H9 (cell line): Measurements from ENCODE around the gene INSR. TPM values are rescaled to one million over a fixed set of nuclear protein-coding genes. Genes with fewer than 3 reads are reported as not detected.

ENCODE experiments used
- DNase-seq: peaks from one replicate; pipeline ENCODE4 v3.0.0-alpha.2; 2017
- H2AFZ ChIP-seq: one replicate; pipeline ENCODE4 v1.6.1; 2013; ENCODE audit warnings: mild to moderate bottlenecking, low read length, control low read depth, moderate library complexity
- H2AK5ac ChIP-seq: 2 replicates; pipeline ENCODE4 v1.6.1; 2013; ENCODE audit warnings: low read length, control low read depth, mixed read lengths; ENCODE audit not compliant: insufficient read length
- H2BK120ac ChIP-seq: one replicate; pipeline ENCODE4 v1.6.1; 2013; ENCODE audit warnings: low read depth, mild to moderate bottlenecking, low read length, control low read depth, inconsistent platforms; ENCODE audit not compliant: poor library complexity, severe bottlenecking
- H2BK12ac ChIP-seq: 2 replicates; pipeline ENCODE4 v1.6.1; 2013; ENCODE audit warnings: low read length, control low read depth, mixed read lengths, low read depth; ENCODE audit not compliant: insufficient read length
- H2BK15ac ChIP-seq: 2 replicates; pipeline ENCODE4 v1.6.1; 2013; ENCODE audit warnings: low read depth, low read length, control low read depth
- H2BK20ac ChIP-seq: one replicate; pipeline ENCODE4 v1.6.1; 2013; ENCODE audit warnings: low read depth, mild to moderate bottlenecking, low read length, control low read depth, inconsistent platforms; ENCODE audit not compliant: poor library complexity, severe bottlenecking
- H2BK5ac ChIP-seq: 2 replicates; pipeline ENCODE4 v1.6.1; 2013; ENCODE audit warnings: low read length, control low read depth, mixed read lengths; ENCODE audit not compliant: insufficient read length
- H3K14ac ChIP-seq: 2 replicates; pipeline ENCODE4 v1.6.1; 2013; ENCODE audit warnings: low read length, control low read depth; ENCODE audit not compliant: insufficient read depth
- H3K18ac ChIP-seq: 2 replicates; pipeline ENCODE4 v1.6.1; 2013; ENCODE audit warnings: low read depth, mild to moderate bottlenecking, mixed read lengths, low read length, control low read depth; ENCODE audit not compliant: insufficient read length
- H3K23ac ChIP-seq: 2 replicates; pipeline ENCODE4 v1.6.1; 2013; ENCODE audit warnings: low read length, control low read depth, mixed read lengths, low read depth; ENCODE audit not compliant: insufficient read length
- H3K23me2 ChIP-seq: 2 replicates; pipeline ENCODE4 v1.6.1; 2013; ENCODE audit warnings: low read depth, mild to moderate bottlenecking, mixed read lengths, low read length, control low read depth; ENCODE audit not compliant: insufficient read length, poor library complexity, severe bottlenecking
- H3K27ac ChIP-seq: 2 replicates; pipeline ENCODE4 v1.5.1; 2013; ENCODE audit warnings: low read length, control low read depth, mixed read lengths, low read depth; ENCODE audit not compliant: insufficient read length
- H3K27me3 ChIP-seq: 2 replicates; pipeline ENCODE4 v1.6.1; 2013; ENCODE audit warnings: low read length, control low read depth, inconsistent platforms; ENCODE audit not compliant: insufficient read depth
- H3K4ac ChIP-seq: 2 replicates; pipeline ENCODE4 v1.6.1; 2013; ENCODE audit warnings: low read depth, mild to moderate bottlenecking, control low read depth, inconsistent platforms, low read length, moderate library complexity
- H3K4me1 ChIP-seq: 2 replicates; pipeline ENCODE4 v1.6.1; 2013; ENCODE audit warnings: low read length, control low read depth, inconsistent platforms; ENCODE audit not compliant: insufficient read depth
- H3K4me2 ChIP-seq: 2 replicates; pipeline ENCODE4 v1.6.1; 2013; ENCODE audit warnings: low read length, control low read depth, mixed read lengths; ENCODE audit not compliant: insufficient read length, insufficient read depth
- H3K56ac ChIP-seq: 2 replicates; pipeline ENCODE4 v1.6.1; 2013; ENCODE audit warnings: low read depth, mild to moderate bottlenecking, mixed read lengths, low read length, control low read depth; ENCODE audit not compliant: insufficient read length
- H3K79me1 ChIP-seq: 2 replicates; pipeline ENCODE4 v1.6.1; 2013; ENCODE audit warnings: low read depth, mild to moderate bottlenecking, moderate library complexity, low read length, control low read depth, inconsistent platforms; ENCODE audit not compliant: insufficient read depth, poor library complexity, severe bottlenecking
- H3K79me2 ChIP-seq: 2 replicates; pipeline ENCODE4 v1.6.1; 2013; ENCODE audit warnings: low read length, control low read depth, inconsistent platforms; ENCODE audit not compliant: insufficient read depth
- H3K9ac ChIP-seq: 2 replicates; pipeline ENCODE4 v1.6.1; 2013; ENCODE audit warnings: low read length, control low read depth, mixed read lengths; ENCODE audit not compliant: insufficient read length; ENCODE audit errors: extremely low read depth
- H3K9me3 ChIP-seq: one replicate; pipeline ENCODE4 v1.6.1; 2013; ENCODE audit warnings: low read depth, low read length, inconsistent platforms; ENCODE audit not compliant: control insufficient read depth
- H3T11ph ChIP-seq: one replicate; pipeline ENCODE4 v1.6.1; 2013; ENCODE audit warnings: mild to moderate bottlenecking, low read length, control low read depth, inconsistent platforms
- H4K20me1 ChIP-seq: one replicate; pipeline ENCODE4 v1.6.1; 2013; ENCODE audit not compliant: control insufficient read depth, insufficient read length, insufficient read depth
- H4K5ac ChIP-seq: 2 replicates; pipeline ENCODE4 v1.6.1; 2013; ENCODE audit warnings: low read depth, mild to moderate bottlenecking, mixed read lengths, low read length, control low read depth; ENCODE audit not compliant: insufficient read length
- H4K8ac ChIP-seq: replicated peaks from 2 replicates; pipeline ENCODE4 v1.6.1; 2013; ENCODE audit warnings: low read length, control low read depth, mixed read lengths, low read depth; ENCODE audit not compliant: insufficient read length
- H4K91ac ChIP-seq: 2 replicates; pipeline ENCODE4 v1.6.1; 2013; ENCODE audit warnings: low read depth, mild to moderate bottlenecking, moderate library complexity, mixed read lengths, low read length, control low read depth; ENCODE audit not compliant: insufficient read length
- H3K27ac Mint-ChIP-seq, 3 experiments: 2 replicates in 2 of 3; 3 replicates in 1 of 3; pipeline ENCODE4 v1.8.0; 2020 to 2021; ENCODE audit warnings: mixed read lengths in 3 of 3, mild to moderate bottlenecking in 1 of 3, moderate library complexity in 1 of 3
- H3K27me3 Mint-ChIP-seq: 2 replicates; pipeline ENCODE4 v1.8.0; 2021; ENCODE audit warnings: low read depth, mild to moderate bottlenecking, moderate library complexity, mixed read lengths
- H3K36me3 Mint-ChIP-seq, 3 experiments: 2 replicates in 2 of 3; 3 replicates in 1 of 3; pipeline ENCODE4 v1.8.0; 2020 to 2021; ENCODE audit warnings: low read depth in 3 of 3, mixed read lengths in 3 of 3; ENCODE audit not compliant: insufficient read depth in 1 of 3
- H3K4me1 Mint-ChIP-seq, 2 experiments: 2 replicates each; pipeline ENCODE4 v1.8.0; 2020; ENCODE audit warnings: mixed read lengths in 2 of 2
- H3K4me3 Mint-ChIP-seq, 2 experiments: 2 replicates in 1 of 2; 3 replicates in 1 of 2; pipeline ENCODE4 v1.8.0; 2020 to 2021; ENCODE audit warnings: mild to moderate bottlenecking in 2 of 2, mixed read lengths in 2 of 2, moderate library complexity in 1 of 2
- H3K9me3 Mint-ChIP-seq, 2 experiments: 2 replicates in 1 of 2; 3 replicates in 1 of 2; pipeline ENCODE4 v1.8.0; 2020; ENCODE audit warnings: mild to moderate bottlenecking in 2 of 2, mixed read lengths in 2 of 2, moderate library complexity in 1 of 2
- CTCF ChIP-seq: fragments of 200-600 bp; sonication (generic); conservative IDR thresholded peaks from 3 replicates; pipeline ENCODE4 v1.8.0; 2021; ENCODE audit warnings: antibody characterized with exemption, mild to moderate bottlenecking
- WGBS: extraction: QIAGEN DNeasy Blood & Tissue Kit; methylation state at CpG from one replicate; pipeline ENCODE4 v1.1.7; 2013; ENCODE audit warnings: missing lambda C conversion rate, low lambda C conversion rate, mixed read lengths; ENCODE audit not compliant: insufficient read length; ENCODE audit errors: extremely low coverage; 5-methylcytosine and 5-hydroxymethylcytosine counted together
- total RNA-seq: library from RNA; stranded (reverse); gene quantifications from 2 replicates; pipeline ENCODE4 v1.2.1, GENCODE V29; 2021

Gene INSR
- total RNA-seq, 1 experiment from 2014 or later = 39.8 TPM

DNA sequence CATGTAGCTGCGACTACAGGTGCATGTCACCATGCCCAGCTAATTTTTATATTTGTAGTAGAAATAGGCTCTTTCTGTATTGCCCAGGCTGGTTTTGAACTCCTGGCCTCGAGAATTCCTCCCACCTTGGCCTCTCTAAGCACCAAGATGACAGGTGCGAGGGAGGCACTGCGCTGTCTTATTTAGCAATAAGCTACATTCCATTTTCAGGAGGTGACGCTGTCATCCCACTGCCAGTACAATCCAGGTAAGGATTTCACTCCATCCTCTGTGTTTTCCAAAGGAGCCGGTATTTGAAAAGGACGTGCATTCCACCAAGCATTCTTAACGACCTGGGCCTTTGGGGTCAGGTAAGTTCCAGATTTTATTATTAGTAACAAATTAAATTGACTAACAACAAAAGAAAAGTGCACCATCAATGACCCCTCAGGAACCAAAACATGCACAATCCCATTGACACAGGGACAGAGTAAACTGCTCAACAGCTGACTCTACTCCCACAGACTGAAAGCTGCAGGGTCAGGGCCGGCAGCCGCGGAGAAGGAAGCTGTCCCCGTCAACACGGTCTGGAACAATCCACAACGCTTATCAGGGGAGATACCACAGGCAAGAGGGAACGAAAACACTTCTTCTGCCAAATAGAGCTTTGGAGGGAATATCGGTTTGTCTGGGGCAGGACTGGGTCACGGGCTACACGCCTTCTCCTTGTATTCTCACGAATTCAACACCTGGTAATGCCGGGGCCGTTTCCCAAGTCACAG is 82.8 kb downstream of the INSR start:
- no peak overlapping the region for H3K4ac ChIP-seq
- no peak overlapping the region for H3K14ac ChIP-seq
- H4K20me1 ChIP-seq = no peaks in the 10 kb centered on the region
- H3K27ac Mint-ChIP-seq = peak overlapping the region in 2 of 3 experiments; percentile 63 to 87; a peak in 4 of 7 replicates
- no peak overlapping the region for H2AFZ ChIP-seq
- no peak overlapping the region for H3K56ac ChIP-seq
- H2BK20ac ChIP-seq = no peak overlapping the region
- no peak overlapping the region for H3K23ac ChIP-seq
- H2AK5ac ChIP-seq = no peak overlapping the region
- no peak overlapping the region for H2BK15ac ChIP-seq
- H3K79me1 ChIP-seq = no peaks in the 10 kb centered on the region
- no peaks in the 10 kb centered on the region for H3K23me2 ChIP-seq
- no peaks in the 10 kb centered on the region; a peak in 1 of 7 replicates for H3K36me3 Mint-ChIP-seq
- H3K4me1 Mint-ChIP-seq = peaks cover 44 to 47% of the 10 kb centered on the region in 2 experiments
- no peak overlapping the region for H2BK12ac ChIP-seq
- no peaks in the 10 kb centered on the region; the same call in none of the 2 replicates for H3K4me1 ChIP-seq
- H3K27me3 ChIP-seq = no peaks in the 10 kb centered on the region
- H4K91ac ChIP-seq = no peak overlapping the region
- no peaks in the 10 kb centered on the region for H3K79me2 ChIP-seq
- H3K18ac ChIP-seq = no peak overlapping the region
- no peaks in the 10 kb centered on the region for H3K27me3 Mint-ChIP-seq
- no peak overlapping the region for H3K9ac ChIP-seq
- no peak overlapping the region for H4K5ac ChIP-seq
- H2BK120ac ChIP-seq = no peak overlapping the region
- no peak overlapping the region for H3K4me2 ChIP-seq
- H3K9me3 Mint-ChIP-seq = no peaks in the 10 kb centered on the region
- no peak for DNase-seq
- no peak overlapping the region for H4K8ac ChIP-seq
- no peak overlapping the region; a peak in 1 of 5 replicates for H3K4me3 Mint-ChIP-seq
- H3K27ac ChIP-seq = no peak overlapping the region
- no peaks in the 10 kb centered on the region for H3K9me3 ChIP-seq
- no peak overlapping the region for H2BK5ac ChIP-seq
- TF ChIP-seq CTCF = no peak
- no peak overlapping the region for H3T11ph ChIP-seq
- no CpG with 5 or more reads among the region's 21 CpGs for WGBS
